ENCODE measurements around the gene UACA.

GRCh38 chr15:70786996-70787395 lies 23.6 kb upstream of the UACA start:
- TF ChIP-seq POLR2AphosphoS5 (IDR thresholded peaks at IDR 0.05; ENCODE audit: low read depth): no peak
- no peak for TF ChIP-seq CTCF (IDR thresholded peaks at IDR 0.05; ENCODE audit: insufficient read depth, low read length)
